Thymus (tissue), 11 donors: ENCODE data around the gene DNAJB6. TPM values are rescaled to one million over a fixed set of nuclear protein-coding genes. Genes with fewer than 3 reads are reported as not detected.

Experiments used
- DNase-seq, 9 donors: peaks; one replicate each; pipeline ENCODE4 v3.0.0-alpha.2; 2013; ENCODE audit warnings: low spot score in 9 of 9, low read depth in 6 of 9, missing footprints in 1 of 9
- H3K27ac ChIP-seq, 2 donors: one replicate each; pipeline ENCODE4 v1.5.1; 2013; ENCODE audit warnings: control low read depth in 1 of 2, low read depth in 1 of 2, low read length in 1 of 2, mild to moderate bottlenecking in 1 of 2, moderate library complexity in 1 of 2
- H3K27me3 ChIP-seq, 2 donors: one replicate each; pipeline ENCODE4 v1.5.1; 2013; ENCODE audit warnings: low read length in 1 of 2; ENCODE audit not compliant: control insufficient read depth in 2 of 2, insufficient read depth in 1 of 2
- H3K36me3 ChIP-seq, 2 donors: one replicate each; pipeline ENCODE4 v1.5.1; 2013; ENCODE audit warnings: low read length in 1 of 2, mild to moderate bottlenecking in 1 of 2, moderate library complexity in 1 of 2; ENCODE audit not compliant: control insufficient read depth in 2 of 2, insufficient read depth in 2 of 2
- H3K4me1 ChIP-seq, 2 donors: one replicate each; pipeline ENCODE4 v1.5.1; 2013; ENCODE audit warnings: low read length in 2 of 2; ENCODE audit not compliant: control insufficient read depth in 2 of 2, insufficient read depth in 2 of 2
- H3K4me3 ChIP-seq, 2 donors: one replicate each; pipeline ENCODE4 v1.5.1; 2013; ENCODE audit warnings: low read length in 2 of 2, control low read depth in 1 of 2, mild to moderate bottlenecking in 1 of 2
- H3K9me3 ChIP-seq, 2 donors: one replicate each; pipeline ENCODE4 v1.5.1; 2013; ENCODE audit warnings: low read length in 1 of 2, mild to moderate bottlenecking in 1 of 2; ENCODE audit not compliant: control insufficient read depth in 2 of 2, insufficient read depth in 1 of 2
- WGBS: extraction: QIAGEN DNeasy Blood & Tissue Kit; methylation state at CpG from one replicate; pipeline ENCODE4 v1.1.7; 2013; 5-methylcytosine and 5-hydroxymethylcytosine counted together
- polyA plus RNA-seq: library from polyadenylated mRNA; stranded (reverse); fragments of 200-250 nt; gene quantifications from one replicate; pipeline ENCODE4 v1.2.3, GENCODE V29; 2013
- total RNA-seq: library from RNA; stranded (reverse); fragments of 120-200 nt; gene quantifications from one replicate; pipeline ENCODE4 v1.2.4, GENCODE V29; 2013
- donor health status: healthy.

Gene DNAJB6
- total and polyA plus RNA-seq, 2 donors = 78.6 to 166 TPM

DNA sequence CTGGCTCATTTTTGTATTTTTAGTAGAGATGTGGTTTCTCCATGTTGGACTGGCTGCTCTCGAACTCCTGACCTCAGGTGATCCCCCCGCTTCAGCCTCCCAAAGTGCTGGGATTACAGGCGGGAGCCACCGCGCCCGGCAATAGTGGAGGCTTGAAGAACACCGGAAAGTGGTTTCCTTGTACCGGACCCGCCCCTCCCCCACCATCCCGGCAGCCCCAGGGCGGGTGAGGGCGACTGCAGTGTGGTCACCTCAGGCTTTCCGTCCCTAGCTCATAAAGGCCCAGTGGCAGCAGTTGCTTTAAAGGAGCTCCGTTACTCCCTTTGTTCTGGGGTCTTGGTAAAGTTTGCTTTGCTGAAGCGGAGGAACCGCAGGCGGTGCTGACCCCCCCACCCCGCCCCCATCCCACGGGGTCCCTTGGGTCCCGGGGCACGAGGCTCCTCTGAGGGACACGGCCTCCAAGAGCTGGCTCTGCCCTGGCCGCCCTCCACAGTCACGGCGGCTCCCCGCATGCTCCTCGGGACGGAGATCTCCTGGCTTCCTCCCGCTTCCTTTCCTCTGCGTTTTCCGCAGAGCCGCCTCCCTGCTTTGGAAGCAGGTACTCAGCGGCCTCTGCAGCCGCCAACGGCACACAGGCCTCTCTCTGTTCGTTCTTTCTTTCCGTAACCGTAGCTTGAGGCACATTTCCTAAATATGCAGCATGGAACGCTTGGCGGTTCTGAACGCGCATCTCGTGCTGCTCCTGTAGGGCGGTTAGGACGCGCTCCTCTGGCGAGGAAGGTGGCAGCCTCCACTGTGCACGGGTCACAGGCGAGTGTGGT is 77.3 kb downstream of the DNAJB6 start:
- Histone ChIP-seq H3K4me3 (no peak overlapping the region), H3K4me1 (no peaks in the 10 kb centered on the region), H3K36me3 (peaks cover 33 to 71% of the 10 kb centered on the region in 2 donors), H3K27me3 (no peaks in the 10 kb centered on the region), H3K9me3 (no peaks in the 10 kb centered on the region), H3K27ac (no peak overlapping the region)
- no peak for DNase-seq
- 99% methylated on average over 49 of the region's 49 CpGs for whole genome bisulfite sequencing

DNA sequence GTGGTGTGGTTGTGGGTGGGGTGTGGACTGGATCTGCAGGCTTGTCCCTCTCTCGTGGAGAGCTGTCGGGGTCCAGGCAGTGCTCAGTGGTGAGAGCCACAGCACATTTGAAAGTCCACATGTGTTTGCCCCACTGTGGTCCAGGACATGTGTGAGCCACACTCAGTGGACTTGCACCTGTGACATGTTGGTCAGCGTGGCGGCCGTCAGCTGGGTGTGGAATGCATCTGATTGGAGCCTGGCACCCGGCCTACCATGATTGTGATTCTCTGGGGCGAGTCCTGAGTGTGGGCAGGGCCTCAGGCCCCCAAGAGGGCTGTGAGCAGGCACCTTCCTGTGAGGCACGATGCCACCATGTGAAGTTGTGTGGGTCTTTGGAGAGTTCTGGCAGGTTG is 77.9 kb downstream of the DNAJB6 start:
- H3K9me3 ChIP-seq = no peaks in the 10 kb centered on the region
- H3K4me3 ChIP-seq = no peak overlapping the region
- no peak overlapping the region for H3K27ac ChIP-seq
- no peak for DNase-seq
- peaks cover 33 to 65% of the 10 kb centered on the region in 2 donors for H3K36me3 ChIP-seq
- H3K27me3 ChIP-seq = no peaks in the 10 kb centered on the region
- 96% methylated on average over 8 of the region's 8 CpGs for WGBS
- H3K4me1 ChIP-seq = no peaks in the 10 kb centered on the region

DNA sequence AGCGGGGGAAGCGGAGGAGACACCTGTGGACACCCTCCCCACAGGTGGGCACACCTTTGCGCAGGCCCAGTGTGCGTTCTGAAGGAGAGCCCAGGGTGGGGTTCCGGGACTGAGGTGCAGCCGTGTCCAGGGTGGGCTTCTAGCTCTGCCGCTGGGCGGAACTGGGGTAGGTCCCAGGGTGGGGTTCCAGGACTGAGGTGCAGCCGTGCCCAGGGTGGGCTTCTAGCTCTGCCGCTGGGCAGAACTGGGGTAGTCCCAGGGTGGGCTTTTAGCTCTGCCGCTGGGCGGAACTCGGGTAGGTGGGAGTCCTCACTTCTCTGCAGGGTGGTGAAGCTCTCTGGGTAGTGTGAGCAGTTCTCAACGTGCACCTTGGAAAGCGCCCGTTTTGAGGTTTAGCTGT is 78.7 kb downstream of the DNAJB6 start:
- Histone ChIP-seq H3K4me1 (no peaks in the 10 kb centered on the region), H3K4me3 (no peak overlapping the region), H3K36me3 (peaks cover 32 to 57% of the 10 kb centered on the region in 2 donors), H3K27ac (no peak overlapping the region), H3K9me3 (no peaks in the 10 kb centered on the region), H3K27me3 (no peaks in the 10 kb centered on the region)
- DNase-seq = no peak
- 98% methylated on average over 16 of the region's 16 CpGs for WGBS

DNA sequence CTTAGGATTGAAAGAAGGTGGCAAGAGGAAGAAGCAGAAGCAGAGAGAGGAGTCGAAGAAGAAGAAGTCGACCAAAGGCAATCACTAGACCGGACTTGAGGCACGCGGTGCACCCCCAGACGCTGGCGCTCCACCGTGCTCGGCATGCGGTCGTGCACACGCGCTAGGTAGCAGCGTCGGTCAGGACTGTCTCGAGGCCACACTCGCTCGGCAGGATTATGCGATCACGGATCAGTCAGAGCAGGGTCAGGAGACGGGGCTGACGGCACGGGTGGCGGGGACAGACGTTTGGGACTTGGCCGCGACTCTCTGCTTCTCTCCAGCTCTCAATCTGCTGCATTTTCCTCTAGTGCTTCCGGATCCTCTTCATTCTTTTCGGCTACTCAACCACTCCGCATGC is 79.2 kb downstream of the DNAJB6 start:
- Histone ChIP-seq H3K4me3 (no peak overlapping the region), H3K36me3 (peaks cover 27 to 55% of the 10 kb centered on the region in 2 donors), H3K27me3 (no peaks in the 10 kb centered on the region), H3K4me1 (no peaks in the 10 kb centered on the region), H3K27ac (no peak overlapping the region), H3K9me3 (no peaks in the 10 kb centered on the region)
- 98% methylated on average over 30 of the region's 30 CpGs for WGBS
- no peak for DNase-seq

DNA sequence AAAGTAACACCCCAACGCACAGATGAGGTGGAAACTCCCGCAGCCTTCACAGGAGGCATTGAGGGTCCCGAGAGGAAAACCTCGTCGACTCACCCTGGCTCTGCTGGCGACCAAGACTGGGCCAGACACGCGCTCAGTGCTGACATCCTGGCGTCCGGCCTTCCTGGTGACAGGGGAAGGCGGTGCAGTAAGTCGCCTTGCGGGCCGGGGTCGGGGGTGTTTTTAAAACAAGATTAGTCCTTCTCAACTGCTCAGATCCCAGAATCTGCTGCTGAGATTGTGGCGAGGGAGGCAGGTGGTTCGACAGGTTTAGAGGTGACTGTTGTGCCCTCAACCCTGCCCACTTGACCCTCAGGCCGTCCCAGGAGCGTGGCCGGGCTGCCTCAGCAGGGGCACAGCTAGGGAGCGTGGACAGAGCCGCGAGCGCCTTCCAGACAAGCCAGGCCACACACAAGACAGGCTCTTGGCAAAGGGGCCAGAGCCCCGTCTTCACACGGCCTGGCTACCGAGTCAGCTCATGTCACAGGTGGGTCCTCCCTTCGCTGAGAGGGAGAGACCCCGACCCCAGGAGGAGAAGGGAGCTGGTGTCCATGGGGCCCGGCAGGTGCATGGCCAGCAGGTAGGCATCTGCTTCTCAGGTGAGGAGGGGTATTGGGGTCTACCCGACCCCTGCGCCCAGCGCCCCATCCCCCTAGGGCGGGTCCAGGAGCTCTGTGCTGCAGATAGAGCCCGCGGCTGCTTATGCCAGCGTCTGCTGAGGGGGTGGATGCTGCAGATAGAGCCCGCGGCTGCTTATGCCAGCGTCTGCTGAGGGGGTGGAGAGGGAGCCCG is 81.6 kb downstream of the DNAJB6 start:
- no peak overlapping the region for H3K4me3 ChIP-seq
- DNase-seq = no peak
- no peaks in the 10 kb centered on the region for H3K27me3 ChIP-seq
- 96% methylated on average over 41 of the region's 41 CpGs for WGBS
- no peaks in the 10 kb centered on the region for H3K4me1 ChIP-seq
- no peak overlapping the region for H3K27ac ChIP-seq
- H3K36me3 ChIP-seq = peaks cover 28 to 46% of the 10 kb centered on the region in 2 donors
- H3K9me3 ChIP-seq = no peaks in the 10 kb centered on the region

DNA sequence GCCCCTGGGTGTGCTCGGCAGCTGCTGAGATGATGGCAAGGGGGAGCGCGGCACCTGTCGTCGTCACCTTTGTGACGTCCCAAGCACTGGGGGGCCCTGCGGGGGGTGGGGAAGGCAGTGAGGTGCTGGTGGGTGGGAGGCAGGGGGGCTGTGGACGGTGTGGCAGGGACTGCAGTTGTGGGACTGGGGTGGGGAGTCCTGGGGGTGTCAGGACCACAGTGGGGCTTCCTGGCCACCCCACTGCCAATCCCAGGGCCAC is 82.2 kb downstream of the DNAJB6 start:
- no peak overlapping the region for H3K27ac ChIP-seq
- WGBS = 91% methylated on average over 8 of the region's 8 CpGs
- no peak for DNase-seq
- H3K4me1 ChIP-seq = no peaks in the 10 kb centered on the region
- H3K4me3 ChIP-seq = no peak overlapping the region
- H3K27me3 ChIP-seq = no peaks in the 10 kb centered on the region
- peaks cover 28 to 44% of the 10 kb centered on the region in 2 donors for H3K36me3 ChIP-seq
- H3K9me3 ChIP-seq = no peaks in the 10 kb centered on the region

DNA sequence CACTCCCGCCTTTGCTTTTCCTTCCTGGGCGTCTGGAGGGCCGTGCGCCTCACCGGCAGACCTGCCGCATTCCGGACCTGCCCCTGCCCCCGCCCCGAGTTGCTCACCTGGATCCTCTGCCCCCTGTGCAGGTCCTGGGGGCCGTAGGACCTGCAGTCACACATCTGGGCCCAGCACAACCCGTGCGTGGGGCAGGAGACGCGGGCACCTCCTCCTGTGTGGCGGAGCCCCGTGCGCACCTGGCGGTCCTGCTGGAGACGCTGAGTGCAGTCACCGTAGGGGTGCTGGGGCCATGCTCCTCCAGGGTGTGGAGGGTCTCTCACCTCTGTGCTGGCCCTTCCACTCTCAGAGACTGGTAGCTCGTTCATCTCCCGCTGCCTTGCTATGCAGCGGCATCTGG is 85.5 kb downstream of the DNAJB6 start:
- no peak for DNase-seq
- Histone ChIP-seq H3K27me3 (no peaks in the 10 kb centered on the region), H3K36me3 (peaks cover 8 to 21% of the 10 kb centered on the region in 2 donors), H3K4me1 (no peaks in the 10 kb centered on the region), H3K4me3 (no peak overlapping the region), H3K9me3 (no peaks in the 10 kb centered on the region), H3K27ac (no peak overlapping the region)
- 93% methylated on average over 23 of the region's 23 CpGs for WGBS

DNA sequence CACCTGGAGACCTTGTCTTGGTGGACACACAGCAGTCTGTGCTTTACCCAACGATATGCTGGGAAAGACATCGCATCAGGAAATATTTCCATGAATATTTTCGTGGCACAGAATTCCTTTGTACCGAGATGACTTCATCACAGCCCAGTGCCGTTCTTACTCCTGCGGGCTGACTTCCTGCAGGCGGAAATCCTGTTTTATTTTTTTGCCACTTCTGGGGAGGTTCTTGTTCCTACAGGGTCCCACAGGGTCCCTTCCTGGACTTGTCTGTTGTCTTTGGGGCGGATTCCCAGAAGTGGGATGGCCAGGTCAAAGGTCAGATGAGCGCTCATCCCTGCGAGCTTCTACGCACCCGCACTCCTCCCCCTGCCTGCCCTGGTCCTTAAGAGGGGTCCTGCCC is 86.5 kb downstream of the DNAJB6 start:
- Histone ChIP-seq H3K27ac (no peak overlapping the region), H3K9me3 (no peaks in the 10 kb centered on the region), H3K27me3 (no peaks in the 10 kb centered on the region), H3K4me3 (no peak overlapping the region), H3K4me1 (no peaks in the 10 kb centered on the region), H3K36me3 (peaks cover 6 to 13% of the 10 kb centered on the region in 2 donors)
- DNase-seq = no peak
- WGBS = 92% methylated on average over 12 of the region's 12 CpGs

DNA sequence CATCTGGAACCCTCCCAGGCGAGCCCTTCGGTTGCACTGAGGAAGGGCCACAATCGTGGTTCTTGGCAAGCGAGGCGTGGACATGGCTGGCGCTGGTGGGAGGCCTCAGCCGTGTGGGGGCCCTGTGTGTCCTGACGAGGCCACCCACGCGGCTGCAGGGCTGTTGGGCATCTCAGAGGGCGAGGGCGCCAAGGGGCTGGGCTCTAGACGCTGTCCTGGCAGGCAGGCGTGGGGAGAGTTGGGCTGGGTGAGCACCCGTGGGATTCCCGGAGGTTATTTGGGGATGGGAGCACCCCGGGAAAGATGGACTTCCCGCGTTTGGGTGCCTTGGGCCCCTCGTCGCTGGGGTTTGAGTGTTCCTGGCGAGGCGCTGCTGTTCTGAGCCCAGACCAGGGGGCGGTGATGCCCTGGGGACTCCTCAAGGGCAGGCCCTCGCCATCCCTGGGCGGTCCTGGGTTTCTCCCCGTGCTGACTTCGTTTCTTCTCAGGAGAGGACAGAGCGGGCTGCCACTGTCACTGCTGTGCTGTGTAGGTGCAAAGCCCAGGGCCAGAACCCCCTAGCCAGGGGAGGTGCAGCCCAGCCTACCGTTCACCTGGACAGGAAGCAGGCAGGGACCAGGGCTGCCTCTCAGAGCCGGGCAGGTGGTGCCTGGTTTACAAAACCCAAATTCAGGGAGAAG is 87.2 kb downstream of the DNAJB6 start:
- DNase-seq = no peak
- peaks cover 3 to 8% of the 10 kb centered on the region in 2 donors for H3K36me3 ChIP-seq
- H3K9me3 ChIP-seq = no peaks in the 10 kb centered on the region
- H3K4me1 ChIP-seq = no peaks in the 10 kb centered on the region
- no peak overlapping the region for H3K4me3 ChIP-seq
- H3K27ac ChIP-seq = no peak overlapping the region
- WGBS = 94% methylated on average over 31 of the region's 31 CpGs
- no peaks in the 10 kb centered on the region for H3K27me3 ChIP-seq
